IMR-90 (cell line): Measurements from ENCODE around the gene C3. TPM values are rescaled to one million over a fixed set of nuclear protein-coding genes. Genes with fewer than 3 reads are reported as not detected.

Experiments
- ATAC-seq: fragments of 200-7000 bp; cut with Tn5 transposase; 2 replicates; pipeline ENCODE4 v1.9.1; 2020; ENCODE audit warnings: low read depth, mild to moderate bottlenecking, moderate library complexity
- BruUV-seq: library from RNA; stranded (reverse); fragments of 400-500 nt; replicated peaks from 2 replicates; lab custom pipeline; 2021; lab: Mats Ljungman, UMichigan
- CTCF ChIA-PET: fragments of 300-600 bp; formaldehyde crosslinking; extraction: SDS; loops from one replicate; lab custom pipeline; 2021; ENCODE audit warnings: antibody characterized with exemption; lab: Yijun Ruan, JAX
- POLR2A ChIA-PET: fragments of 300-600 bp; sonication (Branson Sonifier 250); formaldehyde crosslinking; loops from one replicate; lab custom pipeline; 2022; ENCODE audit warnings: antibody characterized with exemption; ENCODE audit not compliant: unreplicated experiment; lab: Charles Lee
- DNase-seq: peaks from one replicate; pipeline ENCODE4 v3.0.0; 2013
- H2AFZ ChIP-seq: replicated peaks from 2 replicates; pipeline ENCODE3; 2013; ENCODE audit warnings: low read length, mild to moderate bottlenecking; ENCODE audit not compliant: poor library complexity
- H2AK5ac ChIP-seq: 2 replicates; pipeline ENCODE4 v1.6.1; 2013; ENCODE audit warnings: low read depth, low read length, inconsistent platforms
- H2AK9ac ChIP-seq: replicated peaks from 2 replicates; pipeline ENCODE3; 2013; ENCODE audit warnings: mild to moderate bottlenecking, low read depth, low read length, moderate library complexity; ENCODE audit not compliant: poor library complexity
- H2BK120ac ChIP-seq: 2 replicates; pipeline ENCODE4 v1.6.1; 2013; ENCODE audit warnings: low read depth, low read length, inconsistent platforms
- H2BK15ac ChIP-seq: 3 replicates; pipeline ENCODE4 v1.6.1; 2013; ENCODE audit warnings: low read depth, low read length, inconsistent platforms
- H2BK20ac ChIP-seq: 2 replicates; pipeline ENCODE4 v1.6.1; 2013; ENCODE audit warnings: low read depth, mild to moderate bottlenecking, inconsistent platforms, low read length, moderate library complexity
- H2BK5ac ChIP-seq: 2 replicates; pipeline ENCODE4 v1.6.1; 2013; ENCODE audit warnings: mild to moderate bottlenecking, low read depth, low read length, inconsistent platforms; ENCODE audit not compliant: poor library complexity, severe bottlenecking
- H3K14ac ChIP-seq: replicated peaks from 2 replicates; pipeline ENCODE4 v1.6.1; 2013; ENCODE audit warnings: low read depth, low read length, inconsistent platforms
- H3K18ac ChIP-seq: 2 replicates; pipeline ENCODE4 v1.6.1; 2013; ENCODE audit warnings: low read depth, low read length, control low read depth
- H3K23ac ChIP-seq: 2 replicates; pipeline ENCODE4 v1.6.1; 2013; ENCODE audit warnings: low read depth, low read length, inconsistent platforms
- H3K27ac ChIP-seq: 2 replicates; pipeline ENCODE4 v1.5.1; 2013; ENCODE audit warnings: mild to moderate bottlenecking, control low read depth, low read length; ENCODE audit not compliant: insufficient read depth
- H3K27me3 ChIP-seq: 2 replicates; pipeline ENCODE4 v1.6.1; 2013; ENCODE audit warnings: low read length; ENCODE audit not compliant: control insufficient read depth, insufficient read depth
- H3K36me3 ChIP-seq: 2 replicates; pipeline ENCODE4 v1.6.1; 2013; ENCODE audit warnings: low read length, mixed read lengths; ENCODE audit not compliant: control insufficient read depth, insufficient read depth
- H3K4ac ChIP-seq: 2 replicates; pipeline ENCODE4 v1.6.1; 2013; ENCODE audit warnings: low read depth, low read length, inconsistent platforms
- H3K4me1 ChIP-seq: 2 replicates; pipeline ENCODE4 v1.6.1; 2013; ENCODE audit warnings: low read length, mixed read lengths; ENCODE audit not compliant: control insufficient read depth, insufficient read depth
- H3K4me2 ChIP-seq: 2 replicates; pipeline ENCODE4 v1.6.1; 2013; ENCODE audit warnings: low read depth, mild to moderate bottlenecking, control low read depth, low read length, moderate library complexity
- H3K4me3 ChIP-seq: 2 replicates; pipeline ENCODE4 v1.5.1; 2013; ENCODE audit warnings: low read depth, mild to moderate bottlenecking, control low read depth, low read length, moderate library complexity; ENCODE audit not compliant: insufficient read depth
- H3K56ac ChIP-seq: 2 replicates; pipeline ENCODE4 v1.6.1; 2013; ENCODE audit warnings: low read length, inconsistent platforms; ENCODE audit not compliant: insufficient read depth; ENCODE audit errors: extremely low read depth
- H3K79me1 ChIP-seq, 2 experiments: 2 replicates each; pipeline ENCODE4 v1.6.1; 2013; ENCODE audit warnings: low read length in 2 of 2, inconsistent platforms in 1 of 2, low read depth in 1 of 2
- H3K9ac ChIP-seq: 2 replicates; pipeline ENCODE4 v1.6.1; 2013; ENCODE audit warnings: low read depth, low read length, control low read depth
- H3K9me1 ChIP-seq: 2 replicates; pipeline ENCODE4 v1.6.1; 2013; ENCODE audit warnings: low read length, inconsistent platforms; ENCODE audit not compliant: insufficient read depth
- H3K9me3 ChIP-seq: 2 replicates; pipeline ENCODE4 v1.6.1; 2013; ENCODE audit warnings: low read length; ENCODE audit not compliant: control insufficient read depth, insufficient read depth
- H4K20me1 ChIP-seq: 2 replicates; pipeline ENCODE4 v1.6.1; 2013; ENCODE audit warnings: low read length, inconsistent platforms; ENCODE audit not compliant: insufficient read depth
- H4K5ac ChIP-seq: 2 replicates; pipeline ENCODE4 v1.6.1; 2013; ENCODE audit warnings: mild to moderate bottlenecking, low read depth, low read length, control low read depth
- H4K8ac ChIP-seq, 2 experiments: 2 replicates each; pipeline ENCODE4 v1.6.1; 2013; ENCODE audit warnings: low read depth in 2 of 2, low read length in 2 of 2, control low read depth in 1 of 2, inconsistent platforms in 1 of 2
- H4K91ac ChIP-seq: 2 replicates; pipeline ENCODE4 v1.6.1; 2013; ENCODE audit warnings: low read depth, low read length, inconsistent platforms; ENCODE audit not compliant: insufficient read depth
- CEBPB ChIP-seq: IDR thresholded peaks from 2 replicates; pipeline ENCODE4 v1.6.1; 2012; ENCODE audit warnings: low read depth, low read length, improper control_type of control experiment
- CHD1 ChIP-seq: IDR thresholded peaks from 2 replicates; pipeline ENCODE4 v1.6.1; 2012; ENCODE audit warnings: low read depth, low read length, improper control_type of control experiment
- FOS ChIP-seq: fragments of 150-350 bp; IDR thresholded peaks from 2 replicates; pipeline ENCODE4 v1.6.1; 2016; ENCODE audit warnings: low read depth, low read length
- MAFK ChIP-seq: IDR thresholded peaks from 2 replicates; pipeline ENCODE4 v1.6.1; 2012; ENCODE audit warnings: low read depth, low read length, improper control_type of control experiment
- POLR2A ChIP-seq: IDR thresholded peaks from 2 replicates; pipeline ENCODE4 v1.6.1; 2012; ENCODE audit warnings: mild to moderate bottlenecking, low read depth, low read length
- RAD21 ChIP-seq: IDR thresholded peaks from 2 replicates; pipeline ENCODE4 v1.6.1; 2012; ENCODE audit warnings: low read length, improper control_type of control experiment
- RCOR1 ChIP-seq: IDR thresholded peaks from 2 replicates; pipeline ENCODE4 v1.6.1; 2012; ENCODE audit warnings: mild to moderate bottlenecking, low read length, improper control_type of control experiment; ENCODE audit not compliant: insufficient replicate concordance
- SMC3 ChIP-seq: fragments of 150-350 bp; IDR thresholded peaks from 2 replicates; pipeline ENCODE4 v1.6.1; 2016; ENCODE audit warnings: low read depth, mild to moderate bottlenecking, antibody characterized with exemption, low read length, moderate library complexity
- WGBS, 2 experiments: methylation state at CpG; one replicate each; pipeline versions ENCODE4 v1.1.5 to v1.1.7; 2013; ENCODE audit warnings: missing lambda C conversion rate in 2 of 2; ENCODE audit not compliant: insufficient read length in 1 of 2; ENCODE audit errors: extremely low coverage in 2 of 2; 5-methylcytosine and 5-hydroxymethylcytosine counted together
- dilution Hi-C: fragments of 300-500 bp; cut with HindIII; formaldehyde crosslinking; loops from one replicate; pipeline ENCODE4 v1.14.3; 2018; ENCODE audit warnings: low sequenced_read_pairs; ENCODE audit not compliant: unreplicated experiment
- in situ Hi-C: fragments of 300-500 bp; cut with MboI; formaldehyde crosslinking; loops from 3 replicates; pipeline ENCODE4 v1.14.3; 2019; ENCODE audit warnings: low sequenced_read_pairs, inconsistent platforms, mixed read lengths
- intact Hi-C: fragments of 100-400 bp; cut with micrococcal nuclease; formaldehyde crosslinking; loops from 2 replicates; pipeline ENCODE4 v1.10.0; 2022
- polyA plus RNA-seq, 3 experiments: library from polyadenylated mRNA; depleted of rRNA; stranded (reverse); fragments of >200 nt; gene quantifications; 2 replicates each; pipeline ENCODE4 v1.2.3, GENCODE V29; 2012; ENCODE audit warnings: low replicate concordance in 1 of 3
- total RNA-seq: library from RNA; depleted of rRNA; stranded (reverse); fragments of >200 nt; gene quantifications from 2 replicates; pipeline ENCODE4 v1.2.3, GENCODE V29; 2012
- TF ChIP-seq, protein P1 (sequence below): fragments of 150-350 bp; IDR thresholded peaks from 2 replicates; pipeline ENCODE4 v1.6.1; 2016; ENCODE audit warnings: low read depth, mild to moderate bottlenecking, low read length, moderate library complexity, borderline replicate concordance
- TF ChIP-seq, protein P2 (sequence below): conservative IDR thresholded peaks from 2 replicates; pipeline ENCODE4 v1.5.1; 2012; ENCODE audit warnings: mild to moderate bottlenecking, low read depth, low read length, improper control_type of control experiment

C3 gene
- total and polyA plus RNA-seq, 2 of the 4 experiments (the other 2 are of a cell fraction) = 0.36 TPM; not detected in 1

DNA sequence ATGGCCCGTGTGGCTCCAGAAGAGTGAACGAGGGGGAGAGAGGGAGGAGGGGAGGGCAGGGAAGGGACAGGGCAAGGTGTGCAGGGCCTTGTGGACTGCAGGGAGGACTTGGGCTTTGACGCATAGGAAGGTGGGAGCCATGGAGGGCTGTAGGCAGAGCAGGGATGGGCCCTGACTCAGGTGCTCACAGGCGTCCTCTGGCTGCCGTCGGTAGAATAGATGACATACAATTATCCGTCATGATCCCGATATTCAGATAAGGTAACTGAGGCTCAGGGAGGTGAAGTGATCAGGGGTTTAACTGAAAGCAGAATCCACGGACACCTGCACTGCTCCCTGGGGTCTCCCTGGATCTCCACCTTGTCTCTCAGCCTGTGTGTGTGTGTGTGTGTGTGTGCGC, 3.4 kb downstream of the C3 start:
- H3K56ac ChIP-seq = no peak overlapping the region
- no peak for TF ChIP-seq POLR2A
- no peak for TF ChIP-seq SMC3
- TF ChIP-seq CHD1 = no peak
- no peak for TF ChIP-seq CEBPB
- TF ChIP-seq, protein P1, sequence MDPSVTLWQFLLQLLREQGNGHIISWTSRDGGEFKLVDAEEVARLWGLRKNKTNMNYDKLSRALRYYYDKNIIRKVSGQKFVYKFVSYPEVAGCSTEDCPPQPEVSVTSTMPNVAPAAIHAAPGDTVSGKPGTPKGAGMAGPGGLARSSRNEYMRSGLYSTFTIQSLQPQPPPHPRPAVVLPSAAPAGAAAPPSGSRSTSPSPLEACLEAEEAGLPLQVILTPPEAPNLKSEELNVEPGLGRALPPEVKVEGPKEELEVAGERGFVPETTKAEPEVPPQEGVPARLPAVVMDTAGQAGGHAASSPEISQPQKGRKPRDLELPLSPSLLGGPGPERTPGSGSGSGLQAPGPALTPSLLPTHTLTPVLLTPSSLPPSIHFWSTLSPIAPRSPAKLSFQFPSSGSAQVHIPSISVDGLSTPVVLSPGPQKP = no peak
- TF ChIP-seq FOS = no peak
- no peak for TF ChIP-seq RAD21
- TF ChIP-seq MAFK = no peak
- TF ChIP-seq, protein P2, sequence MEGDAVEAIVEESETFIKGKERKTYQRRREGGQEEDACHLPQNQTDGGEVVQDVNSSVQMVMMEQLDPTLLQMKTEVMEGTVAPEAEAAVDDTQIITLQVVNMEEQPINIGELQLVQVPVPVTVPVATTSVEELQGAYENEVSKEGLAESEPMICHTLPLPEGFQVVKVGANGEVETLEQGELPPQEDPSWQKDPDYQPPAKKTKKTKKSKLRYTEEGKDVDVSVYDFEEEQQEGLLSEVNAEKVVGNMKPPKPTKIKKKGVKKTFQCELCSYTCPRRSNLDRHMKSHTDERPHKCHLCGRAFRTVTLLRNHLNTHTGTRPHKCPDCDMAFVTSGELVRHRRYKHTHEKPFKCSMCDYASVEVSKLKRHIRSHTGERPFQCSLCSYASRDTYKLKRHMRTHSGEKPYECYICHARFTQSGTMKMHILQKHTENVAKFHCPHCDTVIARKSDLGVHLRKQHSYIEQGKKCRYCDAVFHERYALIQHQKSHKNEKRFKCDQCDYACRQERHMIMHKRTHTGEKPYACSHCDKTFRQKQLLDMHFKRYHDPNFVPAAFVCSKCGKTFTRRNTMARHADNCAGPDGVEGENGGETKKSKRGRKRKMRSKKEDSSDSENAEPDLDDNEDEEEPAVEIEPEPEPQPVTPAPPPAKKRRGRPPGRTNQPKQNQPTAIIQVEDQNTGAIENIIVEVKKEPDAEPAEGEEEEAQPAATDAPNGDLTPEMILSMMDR = no peak
- no peak for TF ChIP-seq RCOR1
- WGBS, 2 experiments = 58% methylated on average over 5 of the region's 10 CpGs; no CpG with 5 or more reads in 1 of the 2 experiments
- no peak overlapping the region for H3K27ac ChIP-seq
- H2BK5ac ChIP-seq = peak overlapping the region; percentile 90
- H3K4me3 ChIP-seq = no peak overlapping the region
- H2BK15ac ChIP-seq = no peak overlapping the region
- H4K91ac ChIP-seq = no peak overlapping the region
- ATAC-seq = no peak
- H3K9me1 ChIP-seq = no peaks in the 10 kb centered on the region
- no peaks in the 10 kb centered on the region for H3K27me3 ChIP-seq
- dilution Hi-C loops (no loop called here), intact Hi-C loops (no loop called here), in situ Hi-C loops (no loop called here)
- H3K9ac ChIP-seq = no peak overlapping the region
- no peaks in the 10 kb centered on the region; the same call in 1 of the 2 replicates for H3K9me3 ChIP-seq
- no peak overlapping the region for H3K4me2 ChIP-seq
- H2BK120ac ChIP-seq = no peak overlapping the region
- H4K8ac ChIP-seq = no peak overlapping the region
- H3K4me1 ChIP-seq = no peaks in the 10 kb centered on the region; the same call in 1 of the 2 replicates
- no TSS peak for BruUV-seq
- ChIA-PET CTCF (no interaction called here), POLR2A (no interaction called here)
- DNase-seq = no peak
- no peak overlapping the region for H2AK5ac ChIP-seq
- H2AFZ ChIP-seq = no peak overlapping the region
- no peak overlapping the region for H3K23ac ChIP-seq
- no peak overlapping the region for H2AK9ac ChIP-seq
- no peak overlapping the region for H3K4ac ChIP-seq
- no peak overlapping the region for H3K14ac ChIP-seq
- no peak overlapping the region for H4K5ac ChIP-seq
- H4K20me1 ChIP-seq = no peaks in the 10 kb centered on the region
- peaks cover 4% of the 10 kb centered on the region; the same call in 1 of the 2 replicates for H3K36me3 ChIP-seq
- H3K18ac ChIP-seq = no peak overlapping the region
- no peaks in the 10 kb centered on the region for H3K79me1 ChIP-seq
- H2BK20ac ChIP-seq = no peak overlapping the region
